HG03460 (cell line): ENCODE data around the gene HAUS3.
"Not testable (repeated sequence)": the region's sequence is repeated elsewhere in the genome, so short reads cannot be mapped to it uniquely, and the experiment has no call there.

ENCODE experiments used
- ATAC-seq: cut with Tn5 transposase; IDR thresholded peaks from one replicate; pipeline ENCODE4 v1.9.1; 2021; ENCODE audit not compliant: unreplicated experiment

HAUS3 gene

GRCh38 chr4:2222838-2223237, 19.1 kb downstream of the HAUS3 start:
- ATAC-seq, result no peak

- ATAC-seq, result not testable (repeated sequence)
These were observed 20.5 kb downstream of the HAUS3 start for GRCh38 chr4:2221378-2221777.

- ATAC-seq, result no peak
These were observed 21.8 kb downstream of the HAUS3 start for GRCh38 chr4:2220016-2220630.

- ATAC-seq, result no peak
These were observed 22.6 kb downstream of the HAUS3 start for GRCh38 chr4:2219233-2219760.

- no peak for ATAC-seq
These were observed 23.5 kb downstream of the HAUS3 start for GRCh38 chr4:2218436-2218835.

- ATAC-seq, result no peak
These were observed 24.2 kb downstream of the HAUS3 start for GRCh38 chr4:2217726-2218125.

- no peak for ATAC-seq
These were observed 29.1 kb downstream of the HAUS3 start for GRCh38 chr4:2212831-2213230.

GRCh38 chr4:2202789-2203188, 39.1 kb downstream of the HAUS3 start:
- ATAC-seq, result not testable (repeated sequence)

GRCh38 chr4:2194496-2194895, 47.4 kb downstream of the HAUS3 start:
- ATAC-seq, result no peak

- ATAC-seq, result no peak
These were observed 48.6 kb downstream of the HAUS3 start for GRCh38 chr4:2193326-2193725.

- no peak for ATAC-seq
These were observed 55.1 kb downstream of the HAUS3 start for GRCh38 chr4:2186865-2187172.

- ATAC-seq, result no peak
These were observed 55.6 kb downstream of the HAUS3 start for GRCh38 chr4:2186133-2186864.

- no peak for ATAC-seq
These were observed 58.5 kb downstream of the HAUS3 start for GRCh38 chr4:2183394-2183793.

- ATAC-seq, result no peak
These were observed 58.9 kb downstream of the HAUS3 start for GRCh38 chr4:2182994-2183393.

GRCh38 chr4:2180410-2180809, 61.5 kb downstream of the HAUS3 start:
- no peak for ATAC-seq

- no peak for ATAC-seq
These were observed 62.2 kb downstream of the HAUS3 start for GRCh38 chr4:2179717-2180116.

- no peak for ATAC-seq
These were observed 62.9 kb downstream of the HAUS3 start for GRCh38 chr4:2178986-2179385.
